Erythroblast (primary cell): ENCODE measurements around the gene SECISBP2L.
"Not testable (repeated sequence)": the region's sequence is repeated elsewhere in the genome, so short reads cannot be mapped to it uniquely, and the experiment has no call there.

ENCODE experiments used
- DNase-seq, 2 experiments: peaks; one replicate each; lab custom pipeline; 2025; lab: John Stamatoyannopoulos, UW
- GATA1 ChIP-seq: IDR thresholded peaks from 2 replicates; pipeline ENCODE4 v1.6.1; 2011; ENCODE audit warnings: low read depth, mild to moderate bottlenecking, control low read depth, low read length, moderate library complexity
- POLR2A ChIP-seq: IDR thresholded peaks from 2 replicates; pipeline ENCODE4 v1.6.1; 2011; ENCODE audit warnings: mild to moderate bottlenecking, low read length

The SECISBP2L gene, protein sequence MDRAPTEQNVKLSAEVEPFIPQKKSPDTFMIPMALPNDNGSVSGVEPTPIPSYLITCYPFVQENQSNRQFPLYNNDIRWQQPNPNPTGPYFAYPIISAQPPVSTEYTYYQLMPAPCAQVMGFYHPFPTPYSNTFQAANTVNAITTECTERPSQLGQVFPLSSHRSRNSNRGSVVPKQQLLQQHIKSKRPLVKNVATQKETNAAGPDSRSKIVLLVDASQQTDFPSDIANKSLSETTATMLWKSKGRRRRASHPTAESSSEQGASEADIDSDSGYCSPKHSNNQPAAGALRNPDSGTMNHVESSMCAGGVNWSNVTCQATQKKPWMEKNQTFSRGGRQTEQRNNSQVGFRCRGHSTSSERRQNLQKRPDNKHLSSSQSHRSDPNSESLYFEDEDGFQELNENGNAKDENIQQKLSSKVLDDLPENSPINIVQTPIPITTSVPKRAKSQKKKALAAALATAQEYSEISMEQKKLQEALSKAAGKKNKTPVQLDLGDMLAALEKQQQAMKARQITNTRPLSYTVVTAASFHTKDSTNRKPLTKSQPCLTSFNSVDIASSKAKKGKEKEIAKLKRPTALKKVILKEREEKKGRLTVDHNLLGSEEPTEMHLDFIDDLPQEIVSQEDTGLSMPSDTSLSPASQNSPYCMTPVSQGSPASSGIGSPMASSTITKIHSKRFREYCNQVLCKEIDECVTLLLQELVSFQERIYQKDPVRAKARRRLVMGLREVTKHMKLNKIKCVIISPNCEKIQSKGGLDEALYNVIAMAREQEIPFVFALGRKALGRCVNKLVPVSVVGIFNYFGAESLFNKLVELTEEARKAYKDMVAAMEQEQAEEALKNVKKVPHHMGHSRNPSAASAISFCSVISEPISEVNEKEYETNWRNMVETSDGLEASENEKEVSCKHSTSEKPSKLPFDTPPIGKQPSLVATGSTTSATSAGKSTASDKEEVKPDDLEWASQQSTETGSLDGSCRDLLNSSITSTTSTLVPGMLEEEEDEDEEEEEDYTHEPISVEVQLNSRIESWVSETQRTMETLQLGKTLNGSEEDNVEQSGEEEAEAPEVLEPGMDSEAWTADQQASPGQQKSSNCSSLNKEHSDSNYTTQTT

DNA sequence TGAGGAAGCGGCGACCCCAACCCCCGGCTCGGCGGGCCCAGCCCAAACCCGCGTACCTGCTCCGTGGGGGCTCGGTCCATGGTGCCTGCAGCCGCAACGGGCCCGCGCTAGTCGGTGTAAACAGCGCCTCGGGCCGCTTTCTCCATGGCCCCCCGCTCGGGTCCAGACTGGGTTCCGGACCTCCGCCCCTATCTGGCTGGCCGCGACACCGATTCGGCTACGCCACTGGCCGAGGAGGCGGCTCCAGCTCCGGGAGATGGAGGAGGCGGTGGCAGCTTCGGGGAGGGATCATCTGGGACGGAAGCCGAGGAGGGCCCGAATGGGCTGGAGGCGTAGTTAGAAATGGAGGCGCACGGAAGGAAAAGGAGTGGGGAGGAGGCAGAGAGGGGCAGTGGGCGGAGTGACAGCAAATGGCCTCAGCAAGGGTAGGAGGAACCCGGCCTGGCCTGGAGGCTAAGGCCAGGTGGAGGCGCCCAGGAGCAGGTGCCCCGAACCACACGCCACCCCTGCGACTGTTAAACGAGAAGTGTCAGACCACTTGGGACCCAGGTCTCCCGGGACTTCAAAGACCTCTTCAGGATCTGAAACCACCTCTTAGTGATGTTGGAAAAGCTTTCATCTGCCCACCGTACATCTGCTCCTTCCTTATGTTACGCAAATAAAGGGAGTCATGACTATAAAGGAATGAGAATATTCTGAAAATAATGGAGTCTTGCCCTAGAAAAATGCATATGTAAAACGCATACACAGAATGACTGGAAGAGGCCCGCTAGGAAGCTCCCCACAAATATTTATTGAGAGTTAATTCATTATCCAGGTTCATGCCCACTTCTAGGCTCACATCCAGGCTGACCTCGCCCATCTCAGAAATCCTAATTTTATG lies at the start of gene SECISBP2L:
Gene SECISBP2L, minus strand, starts transcription at position 227 of the 883 bp plus-strand sequence. Its CDS starts 147 bp downstream, at position 80.
- TF ChIP-seq POLR2A (peak; percentile 79), GATA1 (no peak)
- DNase-seq = peak; percentile 95 to 96

DNA sequence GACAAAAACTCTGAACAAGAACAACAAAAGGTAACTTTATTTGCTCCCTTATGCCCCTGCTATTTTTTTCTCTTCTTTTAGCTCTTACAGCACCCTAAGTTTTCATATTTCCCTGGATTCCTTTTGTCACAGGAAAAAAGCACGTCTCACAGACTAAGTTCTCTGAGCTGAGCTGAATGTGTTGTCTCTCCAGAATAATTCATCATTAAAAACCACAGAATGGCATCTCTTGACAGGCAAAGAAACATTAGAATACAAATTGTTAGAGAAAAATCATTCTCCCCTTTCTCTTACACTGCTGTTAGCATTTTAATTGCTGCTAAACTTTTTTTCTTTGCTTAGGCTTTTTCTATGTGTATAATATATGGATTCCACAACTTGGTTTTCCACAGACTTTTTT lies 48.7 kb upstream of the SECISBP2L start:
- TF ChIP-seq POLR2A (no peak), GATA1 (no peak)
- no peak for DNase-seq

DNA sequence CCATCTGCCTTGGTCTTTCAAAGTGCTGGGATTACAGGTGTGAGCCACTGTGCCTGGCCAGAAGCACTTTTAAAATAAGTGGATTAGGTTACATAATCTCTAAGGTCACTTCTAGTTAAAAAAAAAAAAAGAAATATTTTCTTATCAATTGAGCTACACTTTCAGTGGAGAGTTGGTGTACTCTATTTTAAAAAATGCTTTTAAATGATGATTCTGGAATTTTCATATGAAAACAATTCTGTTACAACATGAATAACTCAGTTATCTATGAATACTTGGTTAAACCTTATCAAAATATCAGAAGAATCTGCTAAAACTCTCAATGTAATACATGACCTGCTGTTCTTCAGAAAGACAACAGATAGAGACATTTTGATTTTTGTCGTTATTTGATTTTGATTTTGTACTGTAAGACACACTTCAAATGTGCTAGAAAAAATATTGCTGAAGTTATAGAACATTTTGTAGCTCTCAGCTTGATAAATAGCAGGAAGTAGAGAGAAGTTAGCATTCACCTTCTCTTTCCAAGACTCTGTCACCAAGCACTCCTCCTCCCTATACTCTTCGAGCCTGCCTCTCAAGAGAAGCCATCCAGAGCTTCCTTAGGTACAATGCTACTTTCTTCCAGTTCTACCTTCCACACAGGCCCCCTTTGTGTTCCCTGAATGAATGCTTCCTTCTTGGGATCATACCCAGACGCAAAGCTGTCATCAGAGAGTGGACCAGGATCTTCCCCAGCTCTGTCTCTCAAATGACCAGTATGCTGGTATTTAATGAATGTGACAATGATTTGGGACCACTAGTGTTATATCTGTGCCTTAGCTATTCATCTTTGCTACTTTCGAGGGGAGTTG lies 47.2 kb upstream of the SECISBP2L start:
- no peak for DNase-seq
- TF ChIP-seq GATA1 (no peak), POLR2A (no peak)

DNA sequence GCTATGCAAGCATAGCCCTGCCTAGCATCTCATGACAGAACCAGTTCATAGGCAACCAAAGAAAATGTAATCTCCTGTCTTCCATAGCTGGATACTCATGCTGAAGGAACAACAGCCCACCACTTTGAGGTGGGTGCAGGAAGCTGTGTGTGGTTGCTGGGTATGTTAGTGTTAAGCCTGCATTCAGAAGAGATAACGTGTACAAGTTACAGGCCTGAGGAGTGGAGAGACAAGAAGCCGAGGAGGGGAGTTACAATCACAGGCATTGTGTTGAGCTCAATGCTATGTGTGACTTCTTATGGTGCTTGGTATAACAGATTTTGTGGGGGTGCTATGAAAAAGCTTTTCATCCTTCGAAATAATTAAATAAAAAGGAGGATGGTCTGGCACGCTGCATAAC lies 42.8 kb upstream of the SECISBP2L start:
- DNase-seq = no peak
- TF ChIP-seq GATA1 (no peak), POLR2A (no peak)

DNA sequence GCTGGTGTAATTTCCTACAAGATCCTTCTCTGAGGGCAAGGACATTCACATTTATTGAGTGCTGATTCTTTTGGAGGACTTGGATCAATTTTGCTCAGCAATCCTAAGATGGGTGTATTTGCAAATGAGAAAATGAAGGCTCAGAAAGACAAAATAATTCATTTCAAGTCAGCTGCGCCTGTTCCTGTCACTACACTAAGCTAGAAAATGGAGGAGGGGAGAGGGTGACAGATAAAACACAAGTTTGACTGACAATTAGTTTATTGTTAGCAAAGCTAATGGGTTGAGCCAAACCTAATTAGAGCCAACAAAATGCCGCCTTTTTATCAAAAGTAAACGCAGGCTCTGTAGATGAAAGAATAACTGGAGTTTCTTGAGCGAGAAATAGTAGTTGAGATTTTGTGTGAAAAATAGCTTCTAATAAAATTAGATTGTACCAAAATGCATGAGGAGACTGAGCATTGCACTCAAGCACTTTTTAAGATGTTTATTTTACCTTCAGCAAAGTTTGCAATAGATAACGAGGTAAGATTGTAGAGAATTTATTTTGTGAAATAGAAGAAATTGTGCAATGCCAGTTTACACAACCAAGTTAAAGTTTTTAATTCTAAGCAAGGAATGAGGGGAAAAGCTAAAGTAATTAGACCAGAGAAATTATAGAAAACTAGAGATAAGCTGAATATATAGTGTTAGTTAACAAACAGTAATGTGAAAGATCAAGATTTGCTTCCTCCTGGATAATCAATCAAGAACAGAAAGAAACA lies 39.6 kb upstream of the SECISBP2L start:
- DNase-seq = no peak
- TF ChIP-seq POLR2A (no peak), GATA1 (no peak)

DNA sequence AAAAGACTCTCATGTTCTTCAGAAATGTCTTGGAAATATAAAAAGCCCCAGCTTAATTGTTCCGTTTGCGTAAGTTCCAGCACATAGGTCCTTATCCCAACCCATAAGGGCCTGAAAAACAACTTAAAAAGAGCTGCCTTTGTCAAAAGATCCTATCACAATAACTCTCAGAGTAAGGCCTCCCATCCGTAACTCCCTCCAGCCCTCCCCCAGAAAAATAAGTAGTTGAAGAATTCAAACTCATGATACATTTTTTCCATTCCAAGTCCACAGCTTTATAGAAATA lies 38.0 kb upstream of the SECISBP2L start:
- no peak for DNase-seq
- TF ChIP-seq POLR2A (no peak), GATA1 (no peak)

DNA sequence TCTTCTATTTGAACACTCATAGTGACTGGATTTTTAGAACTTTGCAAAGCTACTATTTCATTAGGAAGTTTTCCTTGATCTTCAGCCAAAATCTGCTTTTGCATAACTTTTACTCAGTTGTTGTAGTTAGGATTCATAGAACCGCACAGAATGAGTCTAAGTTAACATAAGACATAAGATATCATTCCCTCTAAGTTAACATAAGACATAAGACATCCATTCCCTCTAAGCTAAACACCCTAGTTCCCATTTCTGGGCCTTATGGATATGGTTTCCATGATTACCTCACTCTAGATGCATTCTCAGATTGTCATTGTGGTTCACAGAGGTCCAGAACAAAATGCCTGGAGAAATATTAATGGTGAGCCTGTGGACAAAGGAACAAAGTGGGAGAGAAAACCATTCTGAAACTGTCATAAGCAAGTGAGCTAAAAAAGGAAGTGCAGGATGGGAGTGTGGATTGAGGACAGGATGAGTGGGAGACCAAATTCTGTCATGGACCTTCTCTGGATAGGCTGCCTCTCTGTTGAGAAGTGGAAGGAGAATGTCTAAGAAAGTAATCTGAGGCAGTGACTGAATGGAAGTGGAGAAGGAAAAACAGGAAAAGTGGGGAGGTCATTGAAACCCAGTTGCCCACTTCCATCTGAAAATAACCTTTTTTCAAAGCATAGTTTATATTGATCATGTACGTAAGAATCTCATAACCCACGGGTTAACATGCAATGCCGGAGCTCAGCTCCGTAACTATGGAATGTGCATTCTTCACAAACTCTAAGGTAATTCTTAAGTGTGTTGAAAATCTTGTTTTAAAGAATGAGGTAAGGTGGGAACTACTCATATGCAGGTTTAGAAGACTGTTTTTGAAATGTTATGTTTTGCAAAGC lies 37.4 kb upstream of the SECISBP2L start:
- DNase-seq = no peak
- TF ChIP-seq POLR2A (no peak), GATA1 (no peak)

DNA sequence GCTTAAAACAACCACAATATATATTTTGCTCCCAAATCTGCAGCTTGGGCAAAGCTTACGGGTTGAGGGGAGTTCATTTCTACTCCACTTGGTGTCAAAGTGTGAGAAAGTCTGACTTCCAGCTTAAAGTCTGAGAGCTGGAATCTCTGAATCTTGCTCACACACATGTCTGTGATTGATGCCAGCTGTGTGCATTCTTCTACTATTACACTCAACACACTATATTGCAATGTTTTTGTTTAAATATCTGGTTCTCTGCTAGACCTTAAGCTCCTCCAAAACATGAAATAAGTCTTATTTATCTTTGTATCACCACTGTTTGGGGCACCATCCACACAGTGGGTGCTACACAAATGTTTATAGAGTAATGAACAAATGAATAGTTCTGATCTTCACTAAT lies 36.7 kb upstream of the SECISBP2L start:
- TF ChIP-seq POLR2A = no peak
- DNase-seq = no peak

DNA sequence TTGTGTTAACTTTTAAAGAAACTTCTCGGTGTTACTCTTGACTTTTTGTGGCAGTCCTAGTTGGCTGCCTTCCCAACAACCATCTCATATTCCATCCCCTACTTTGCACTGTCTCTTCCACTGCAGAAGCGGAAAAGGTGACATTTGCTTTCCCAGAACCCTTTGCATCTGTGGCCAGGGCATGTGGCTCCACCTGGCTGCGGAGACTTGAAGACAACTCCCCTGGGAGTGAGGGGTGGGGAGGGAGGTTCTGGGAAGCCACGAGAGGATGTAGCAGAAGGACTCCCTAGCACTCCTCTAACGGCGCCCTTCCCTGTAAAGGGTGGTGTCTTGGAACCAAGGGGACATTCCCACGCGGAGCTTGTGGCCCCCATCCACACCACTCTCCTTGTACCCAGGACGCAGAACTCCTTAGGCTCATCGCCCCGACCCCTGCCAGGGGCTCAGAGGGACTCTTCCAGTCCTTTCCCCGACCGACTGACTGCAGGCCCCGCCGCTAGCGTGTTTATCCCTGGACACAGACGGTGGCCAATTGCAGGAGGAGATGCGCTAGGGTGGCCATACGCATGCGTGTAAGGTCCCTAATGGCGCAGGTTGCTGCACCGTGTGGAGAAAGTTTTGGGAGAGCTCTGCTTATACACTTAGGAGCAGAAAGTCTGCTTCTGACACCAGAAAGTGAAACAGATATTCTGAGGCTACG lies 33.2 kb upstream of the SECISBP2L start:
- no peak for DNase-seq
- TF ChIP-seq POLR2A (no peak), GATA1 (no peak)

DNA sequence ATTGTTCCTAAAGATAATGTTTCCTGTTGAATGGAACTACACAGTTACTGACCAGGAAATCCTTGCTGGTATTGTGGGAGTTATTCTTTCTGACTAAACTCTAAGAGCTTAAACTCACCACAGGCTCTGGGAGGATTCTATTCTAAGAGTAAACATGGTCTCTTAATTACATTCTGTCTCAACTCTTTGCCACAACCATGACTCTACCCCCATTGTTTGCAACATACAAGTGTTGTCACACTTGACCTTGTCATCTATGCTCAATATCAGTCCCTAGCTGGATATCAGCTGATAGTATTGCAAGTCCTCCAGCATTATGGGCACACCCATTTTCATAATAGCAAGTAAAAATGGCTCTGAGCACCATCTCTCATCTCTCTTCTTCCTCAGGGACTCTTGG lies 29.6 kb upstream of the SECISBP2L start:
- TF ChIP-seq GATA1 = no peak
- no peak for TF ChIP-seq POLR2A
- DNase-seq = peak; percentile 19 to 57

DNA sequence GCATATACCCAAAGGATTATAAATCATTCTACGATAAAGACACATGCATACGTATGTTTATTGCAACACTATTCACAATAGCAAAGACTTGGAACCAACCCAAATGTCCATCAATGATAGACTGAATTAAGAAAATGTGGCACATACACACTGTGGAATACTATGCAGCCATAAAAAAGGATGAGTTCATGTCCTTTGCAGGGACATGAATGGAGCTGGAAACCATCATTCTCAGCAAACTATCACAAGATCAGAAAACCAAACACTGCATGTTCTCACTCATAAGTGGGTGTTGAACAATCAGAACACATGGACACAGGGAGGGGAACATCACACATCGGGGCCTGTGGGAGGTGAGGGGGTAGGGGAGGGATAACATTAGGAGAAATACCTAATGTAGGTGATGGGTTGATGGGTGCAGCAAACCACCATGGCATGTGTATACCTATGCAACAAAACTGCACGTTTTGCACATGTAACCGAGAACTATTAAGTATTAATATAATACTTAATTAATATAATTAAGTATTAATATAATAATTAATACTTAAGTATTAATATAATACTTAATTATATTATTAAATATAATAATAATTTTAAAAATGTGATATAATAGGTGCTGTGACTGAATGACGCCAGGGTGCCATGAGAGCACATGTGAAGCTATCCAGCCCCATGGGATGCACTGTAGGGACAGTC lies 28.5 kb upstream of the SECISBP2L start:
- not testable (repeated sequence) for DNase-seq
